ENCODE data around the gene YIPF1.

- no peak for TF ChIP-seq CTCF (conservative IDR thresholded peaks at IDR 0.05 in 1 of 2, IDR thresholded peaks at IDR 0.05 in 1 of 2; ENCODE audit: low read depth in 1 of 2, low read length in 2 of 2)
- TF ChIP-seq EZH2 (IDR thresholded peaks at IDR 0.05; ENCODE audit: low read length, missing control alignments) = no peak
Measured at GRCh38 chr1:53804181-53804580, 85.4 kb downstream of the YIPF1 start.

Data from fibroblast of lung (primary cell).